Measurements from ENCODE around the gene TMEM109.

Gene TMEM109

DNA sequence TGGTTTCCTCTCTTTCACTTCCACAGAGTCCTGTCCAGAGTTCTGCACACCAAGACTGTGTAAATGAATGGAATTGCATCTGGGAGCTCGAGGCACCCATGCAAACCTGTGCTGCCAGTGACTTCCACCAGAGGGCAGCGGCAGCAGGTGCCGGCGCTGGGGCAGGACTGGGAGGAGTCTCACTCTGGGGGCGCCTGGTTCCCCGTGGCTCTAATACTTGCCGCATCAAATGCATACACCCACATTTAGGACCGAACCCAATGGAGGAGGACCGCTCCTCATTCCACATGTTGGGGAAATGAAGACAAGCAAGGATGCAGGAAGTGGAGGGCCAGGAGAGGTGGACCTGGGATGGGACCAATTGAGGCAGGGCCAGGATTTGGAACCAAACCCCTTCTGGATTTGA is 56.4 kb downstream of the TMEM109 start:
- H3K27ac ChIP-seq, result no peak overlapping the region
- no peak overlapping the region for H3K4me3 ChIP-seq
- TF ChIP-seq, protein P1, sequence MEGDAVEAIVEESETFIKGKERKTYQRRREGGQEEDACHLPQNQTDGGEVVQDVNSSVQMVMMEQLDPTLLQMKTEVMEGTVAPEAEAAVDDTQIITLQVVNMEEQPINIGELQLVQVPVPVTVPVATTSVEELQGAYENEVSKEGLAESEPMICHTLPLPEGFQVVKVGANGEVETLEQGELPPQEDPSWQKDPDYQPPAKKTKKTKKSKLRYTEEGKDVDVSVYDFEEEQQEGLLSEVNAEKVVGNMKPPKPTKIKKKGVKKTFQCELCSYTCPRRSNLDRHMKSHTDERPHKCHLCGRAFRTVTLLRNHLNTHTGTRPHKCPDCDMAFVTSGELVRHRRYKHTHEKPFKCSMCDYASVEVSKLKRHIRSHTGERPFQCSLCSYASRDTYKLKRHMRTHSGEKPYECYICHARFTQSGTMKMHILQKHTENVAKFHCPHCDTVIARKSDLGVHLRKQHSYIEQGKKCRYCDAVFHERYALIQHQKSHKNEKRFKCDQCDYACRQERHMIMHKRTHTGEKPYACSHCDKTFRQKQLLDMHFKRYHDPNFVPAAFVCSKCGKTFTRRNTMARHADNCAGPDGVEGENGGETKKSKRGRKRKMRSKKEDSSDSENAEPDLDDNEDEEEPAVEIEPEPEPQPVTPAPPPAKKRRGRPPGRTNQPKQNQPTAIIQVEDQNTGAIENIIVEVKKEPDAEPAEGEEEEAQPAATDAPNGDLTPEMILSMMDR (IDR thresholded peaks at IDR 0.05), result peak; percentile 33
- DNase-seq (ENCODE audit: low spot score), result no peak

- TF ChIP-seq, protein P1 (IDR thresholded peaks at IDR 0.05), result no peak
- Histone ChIP-seq H3K4me3 (no peak overlapping the region), H3K27ac (no peak overlapping the region)
- no peak for DNase-seq (ENCODE audit: low spot score)
These were observed 56.9 kb downstream of the TMEM109 start for GRCh38 chr11:60970890-60971289.

DNA sequence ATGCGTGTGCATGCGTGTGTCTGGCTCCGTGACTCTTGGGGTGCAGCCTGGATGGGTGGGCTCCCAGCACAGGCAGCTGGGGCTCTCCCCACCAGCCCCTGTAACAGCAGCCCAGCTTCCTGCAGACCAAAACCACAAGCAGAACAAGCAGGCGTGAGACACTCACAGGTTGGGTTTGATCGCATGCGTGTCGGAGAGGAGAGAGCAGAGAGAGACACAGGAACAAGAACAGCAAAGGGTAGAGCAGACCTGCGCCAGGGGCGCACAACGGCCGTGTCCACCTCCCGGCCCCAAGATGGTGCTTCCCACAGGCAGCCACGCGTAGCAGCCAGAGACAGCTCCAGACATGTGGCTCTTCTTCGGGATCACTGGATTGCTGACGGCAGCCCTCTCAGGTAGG is 57.6 kb downstream of the TMEM109 start, which contains the start of gene CD6:
Gene CD6 (plus strand): TSS at position 161 of the 400 bp plus-strand sequence. CDS start 186 bp downstream, at position 347.
- no peak within 1 kb of the TSS for H3K27ac ChIP-seq
- TF ChIP-seq, protein P1 (IDR thresholded peaks at IDR 0.05), result no peak
- no peak for DNase-seq (ENCODE audit: low spot score)
- no peak within 1 kb of the TSS for H3K4me3 ChIP-seq

GRCh38 chr11:60972182-60973030 is 58.4 kb downstream of the TMEM109 start:
- no peak for DNase-seq (ENCODE audit: low spot score)
- Histone ChIP-seq H3K27ac (no peak overlapping the region), H3K4me3 (no peak overlapping the region)
- TF ChIP-seq, protein P1 (IDR thresholded peaks at IDR 0.05), result no peak
